Tibial nerve (tissue), 4 donors: ENCODE data around the gene RNF4.

ENCODE experiments used
- CTCF ChIP-seq, 5 experiments: fragments of 200-600 bp in 3 of 5; fragments of 450-650 bp in 2 of 5; sonication (generic) in 3 of 5; IDR thresholded peaks; one replicate each; pipeline ENCODE4 v1.5.1; 2016 to 2019; ENCODE audit warnings: antibody characterized with exemption in 5 of 5, mild to moderate bottlenecking in 3 of 5, moderate library complexity in 2 of 5
- EP300 ChIP-seq, 2 donors: sonication (generic); formaldehyde crosslinking; IDR thresholded peaks; one replicate each; pipeline ENCODE4 v1.6.1; 2017; ENCODE audit warnings: antibody characterized with exemption in 2 of 2, mild to moderate bottlenecking in 1 of 2
- POLR2A ChIP-seq, 2 donors: fragments of 450-650 bp; IDR thresholded peaks; one replicate each; pipeline ENCODE4 v1.6.1; 2017; ENCODE audit warnings: antibody characterized with exemption in 2 of 2, mild to moderate bottlenecking in 2 of 2, moderate library complexity in 2 of 2

- TF ChIP-seq CTCF (IDR thresholded peaks at IDR 0.05) (no peak), POLR2A (IDR thresholded peaks at IDR 0.05) (no peak), EP300 (IDR thresholded peaks at IDR 0.05) (no peak)
Measured at GRCh38 chr4:2432991-2433530, 35.8 kb upstream of the RNF4 start.
